GM19395 (cell line): ENCODE data around the gene CRACR2B.

Source experiments
- ATAC-seq: cut with Tn5 transposase; IDR thresholded peaks from one replicate; pipeline ENCODE4 v1.9.1; 2021; ENCODE audit warnings: mild to moderate bottlenecking, moderate library complexity; ENCODE audit not compliant: unreplicated experiment

Gene CRACR2B

DNA sequence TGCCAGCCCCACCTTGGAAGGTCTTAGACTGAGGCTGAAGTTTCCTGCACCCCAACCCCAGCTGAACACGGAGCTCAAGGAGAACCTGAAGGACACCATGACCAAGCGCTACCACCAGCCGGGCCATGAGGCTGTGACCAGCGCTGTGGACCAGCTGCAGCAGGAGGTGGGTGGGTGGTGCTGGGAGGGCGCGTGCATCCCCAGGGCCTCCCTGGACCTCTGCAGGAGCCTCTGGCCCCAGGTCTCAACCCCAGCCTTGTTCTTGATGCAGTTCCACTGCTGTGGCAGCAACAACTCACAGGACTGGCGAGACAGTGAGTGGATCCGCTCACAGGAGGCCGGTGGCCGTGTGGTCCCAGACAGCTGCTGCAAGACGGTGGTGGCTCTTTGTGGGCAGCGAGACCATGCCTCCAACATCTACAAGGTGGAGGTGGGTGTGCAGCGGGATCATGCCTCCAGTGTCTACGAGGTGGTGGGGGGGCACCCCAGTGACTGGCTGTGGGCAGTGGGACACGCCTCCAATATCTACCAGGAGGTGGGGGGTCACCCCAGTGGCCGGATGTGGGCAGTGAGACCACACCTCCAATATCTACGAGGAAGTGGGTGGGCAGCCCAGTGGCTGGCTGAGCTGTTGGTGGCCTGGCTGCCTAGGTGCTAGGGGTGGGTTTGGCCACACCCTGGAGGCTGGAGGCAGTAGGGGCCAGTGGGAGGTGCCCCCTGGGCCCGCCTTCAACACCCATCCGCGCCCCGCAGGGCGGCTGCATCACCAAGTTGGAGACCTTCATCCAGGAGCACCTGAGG is 9.7 kb downstream of the CRACR2B start:
- no peak for ATAC-seq

DNA sequence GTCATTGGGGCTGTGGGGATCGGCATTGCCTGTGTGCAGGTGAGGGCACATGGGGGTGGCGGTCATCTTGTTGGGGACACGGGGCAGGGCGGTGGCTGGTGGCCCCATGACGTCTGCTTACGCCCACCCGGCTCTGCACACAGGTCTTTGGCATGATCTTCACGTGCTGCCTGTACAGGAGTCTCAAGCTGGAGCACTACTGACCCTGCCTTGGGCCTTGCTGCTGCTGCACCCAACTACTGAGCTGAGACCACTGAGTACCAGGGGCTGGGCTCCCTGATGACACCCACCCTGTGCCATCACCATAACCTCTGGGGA is 10.2 kb downstream of the CRACR2B start:
- no peak for ATAC-seq

DNA sequence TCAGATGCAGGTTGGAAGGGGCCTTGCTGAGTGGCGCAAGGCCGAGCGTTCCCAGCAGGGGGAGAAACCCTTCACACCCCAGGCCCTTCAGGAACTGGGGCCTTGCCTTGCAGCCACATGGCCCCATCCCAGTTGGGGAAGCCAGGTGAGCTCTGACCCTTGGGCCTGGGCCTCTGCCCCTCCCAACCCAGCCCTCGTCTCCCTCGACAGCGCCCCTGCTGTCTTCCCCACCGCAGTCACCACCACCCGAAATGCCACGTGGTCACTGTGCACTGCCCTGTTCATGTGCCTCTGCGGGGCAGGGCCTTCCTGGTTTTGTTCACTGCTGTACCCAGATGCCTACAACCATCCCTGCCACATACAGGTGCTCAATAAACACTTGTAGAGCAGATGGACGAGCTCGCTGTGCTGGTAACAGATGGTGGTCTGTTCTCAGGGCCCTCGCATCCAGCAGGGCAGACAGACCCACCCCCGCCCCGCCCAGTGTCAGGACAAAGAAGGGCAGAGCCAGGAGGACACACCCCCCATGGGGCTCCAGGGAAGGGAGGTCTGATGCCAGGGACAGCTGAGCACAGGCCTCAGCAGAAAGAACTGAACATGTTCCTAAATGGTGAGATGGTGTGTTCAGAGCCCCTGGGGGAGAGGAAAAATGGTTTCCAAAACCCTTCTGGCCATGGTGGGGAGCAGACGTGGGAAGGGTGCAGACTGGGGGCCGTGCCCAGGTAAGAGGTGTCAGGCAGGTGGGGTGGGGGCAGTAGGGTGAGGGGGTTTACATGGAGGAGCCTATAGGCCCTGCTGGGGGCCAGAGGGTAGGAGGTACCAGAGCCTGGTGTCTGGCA is 10.9 kb downstream of the CRACR2B start:
- no peak for ATAC-seq

DNA sequence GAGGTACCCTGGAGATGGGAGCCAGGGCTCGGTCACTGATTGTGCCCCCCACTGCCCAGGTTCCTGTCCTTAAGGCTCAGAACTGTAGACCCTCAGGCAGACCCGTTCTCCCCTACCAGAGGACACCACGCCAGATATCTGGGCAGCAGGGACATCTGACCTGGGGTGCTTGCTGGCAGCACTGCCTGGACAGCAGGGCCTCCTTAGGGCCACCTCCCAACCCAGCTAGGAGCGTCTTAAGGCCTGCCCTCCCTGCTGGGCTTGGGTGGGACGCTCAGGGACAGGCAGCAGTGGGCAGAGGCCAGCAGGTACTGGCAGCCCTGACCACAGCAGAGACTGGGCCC is 11.5 kb downstream of the CRACR2B start:
- ATAC-seq = no peak

DNA sequence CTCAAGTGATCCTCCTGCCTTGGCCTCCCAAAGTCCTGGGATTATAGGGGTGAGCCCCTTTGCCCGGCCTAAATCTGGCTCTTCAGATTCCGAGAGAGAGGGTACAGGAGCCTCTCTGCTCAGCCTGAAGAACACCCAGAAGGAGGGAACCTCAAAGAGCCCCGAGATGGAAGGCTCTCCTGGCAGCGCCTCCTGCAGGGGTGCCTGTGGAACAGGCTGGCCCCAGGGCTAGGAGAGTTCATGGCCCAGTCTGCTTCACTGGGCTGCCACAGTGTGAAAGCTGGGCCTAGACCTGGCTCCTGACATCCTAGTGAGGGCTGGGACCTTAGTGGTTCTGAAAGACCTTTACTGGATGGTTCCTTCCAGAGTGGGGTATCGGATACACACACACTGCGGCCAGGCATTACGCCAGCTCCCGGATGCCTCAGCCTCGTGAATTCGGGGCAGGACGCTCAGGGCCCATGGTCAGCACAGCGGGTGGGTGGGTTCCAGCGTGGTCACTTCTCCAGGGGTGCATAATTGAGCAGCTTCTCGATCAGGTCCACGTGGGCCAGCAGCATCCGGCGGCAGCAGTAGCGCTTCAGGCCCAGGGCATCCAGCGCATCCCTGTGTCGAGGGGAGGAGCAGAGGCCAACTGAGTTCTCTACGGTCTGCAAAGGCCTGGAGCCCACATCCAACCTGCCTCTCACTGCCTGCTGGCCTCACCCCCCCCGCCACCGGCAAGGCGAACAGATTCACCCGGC is 12.3 kb downstream of the CRACR2B start:
- ATAC-seq = no peak

DNA sequence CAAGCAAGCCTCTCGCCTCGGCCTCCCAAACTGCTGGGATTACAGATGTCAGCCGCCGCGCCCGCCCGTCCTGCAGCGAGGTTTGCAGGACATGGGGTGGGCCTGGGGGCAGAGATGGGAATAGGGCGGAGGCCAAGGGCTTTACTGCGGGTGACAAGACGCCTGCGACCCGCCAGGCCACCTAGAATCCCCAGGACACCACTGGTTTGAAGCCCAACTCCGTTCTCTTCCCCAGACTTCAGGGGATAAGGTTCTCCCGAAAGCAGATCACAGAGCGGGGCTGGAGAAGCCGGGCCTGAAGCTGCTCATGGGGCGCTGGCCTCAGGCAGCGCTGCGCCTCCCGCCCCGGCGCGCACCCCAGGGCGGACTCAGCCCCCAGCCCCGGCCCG is 14.3 kb downstream of the CRACR2B start:
- peak; percentile 13 for ATAC-seq

DNA sequence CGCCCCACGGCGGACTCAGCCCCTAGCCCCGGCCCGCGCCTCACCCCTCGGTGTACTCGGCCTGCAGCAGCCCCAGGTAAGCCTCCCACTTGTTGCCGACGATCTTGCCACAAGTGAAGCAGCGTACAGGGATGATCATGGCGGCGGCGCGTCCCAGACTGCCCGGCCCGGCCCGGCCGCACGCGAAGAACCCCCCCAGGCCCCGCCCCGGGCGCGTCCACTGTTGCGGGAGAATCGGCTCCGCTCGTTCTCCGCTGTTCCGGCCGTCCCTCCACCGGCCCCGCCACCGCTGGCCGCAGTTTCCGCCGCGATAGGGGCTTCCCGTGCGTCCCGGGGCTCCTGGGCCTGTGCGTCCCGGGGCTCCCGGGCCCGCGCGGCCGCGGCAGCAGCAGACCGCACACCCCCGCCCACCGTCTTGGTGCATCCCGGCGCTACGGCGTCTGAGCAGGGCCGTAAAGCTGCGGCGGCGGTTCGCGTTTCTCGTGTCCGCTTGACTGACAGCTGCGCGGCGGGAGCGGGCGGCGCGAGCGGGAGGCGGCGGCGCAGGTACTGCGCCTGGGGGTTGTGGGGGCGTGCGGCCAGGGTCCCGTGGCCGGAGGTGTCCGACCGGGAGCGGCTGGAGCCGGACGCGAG is 14.8 kb downstream of the CRACR2B start, which contains the start of the genes POLR2L and TSPAN4:
TSS of gene POLR2L (minus strand) at position 160 of the 633 bp plus-strand sequence. CDS start at position 139, 21 bp downstream.
TSS of gene TSPAN4 (plus strand) at position 483 of the 633 bp plus-strand sequence. CDS start 7,453 bp downstream, outside the sequence.
- ATAC-seq = peak; percentile 73

DNA sequence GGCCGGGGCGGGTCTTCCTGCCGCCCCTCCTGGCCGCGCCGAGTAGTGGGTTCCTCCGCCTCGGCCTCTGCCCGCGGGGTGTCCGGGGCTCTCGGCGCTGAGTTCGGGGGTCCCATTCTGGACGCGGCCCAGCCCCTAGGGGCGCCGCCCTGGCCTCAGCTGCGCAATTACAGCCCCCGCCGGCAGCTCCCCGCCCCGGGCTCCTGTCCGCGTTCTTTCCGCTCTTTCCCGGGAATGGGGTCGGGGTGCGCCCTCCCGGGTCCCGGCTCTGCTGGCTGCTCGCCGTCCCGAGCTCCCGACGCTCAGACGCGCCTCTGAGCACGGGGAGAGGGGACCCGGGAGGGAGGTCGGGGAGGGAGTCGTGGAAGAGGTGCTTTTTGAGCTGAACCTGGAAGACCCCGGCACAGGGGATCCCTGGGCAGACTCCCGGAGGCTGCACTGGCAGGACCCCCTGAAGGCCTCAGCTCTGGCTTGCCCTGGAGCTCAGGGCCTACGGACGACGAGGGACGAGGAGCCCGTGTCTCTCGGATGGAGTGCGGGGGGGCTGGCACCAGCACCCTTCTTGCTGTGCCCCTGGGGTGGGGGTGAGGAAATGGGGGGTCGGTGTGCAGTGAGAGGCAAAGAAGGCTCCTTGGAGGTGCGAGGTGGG is 15.5 kb downstream of the CRACR2B start:
- peak; percentile 4 for ATAC-seq

DNA sequence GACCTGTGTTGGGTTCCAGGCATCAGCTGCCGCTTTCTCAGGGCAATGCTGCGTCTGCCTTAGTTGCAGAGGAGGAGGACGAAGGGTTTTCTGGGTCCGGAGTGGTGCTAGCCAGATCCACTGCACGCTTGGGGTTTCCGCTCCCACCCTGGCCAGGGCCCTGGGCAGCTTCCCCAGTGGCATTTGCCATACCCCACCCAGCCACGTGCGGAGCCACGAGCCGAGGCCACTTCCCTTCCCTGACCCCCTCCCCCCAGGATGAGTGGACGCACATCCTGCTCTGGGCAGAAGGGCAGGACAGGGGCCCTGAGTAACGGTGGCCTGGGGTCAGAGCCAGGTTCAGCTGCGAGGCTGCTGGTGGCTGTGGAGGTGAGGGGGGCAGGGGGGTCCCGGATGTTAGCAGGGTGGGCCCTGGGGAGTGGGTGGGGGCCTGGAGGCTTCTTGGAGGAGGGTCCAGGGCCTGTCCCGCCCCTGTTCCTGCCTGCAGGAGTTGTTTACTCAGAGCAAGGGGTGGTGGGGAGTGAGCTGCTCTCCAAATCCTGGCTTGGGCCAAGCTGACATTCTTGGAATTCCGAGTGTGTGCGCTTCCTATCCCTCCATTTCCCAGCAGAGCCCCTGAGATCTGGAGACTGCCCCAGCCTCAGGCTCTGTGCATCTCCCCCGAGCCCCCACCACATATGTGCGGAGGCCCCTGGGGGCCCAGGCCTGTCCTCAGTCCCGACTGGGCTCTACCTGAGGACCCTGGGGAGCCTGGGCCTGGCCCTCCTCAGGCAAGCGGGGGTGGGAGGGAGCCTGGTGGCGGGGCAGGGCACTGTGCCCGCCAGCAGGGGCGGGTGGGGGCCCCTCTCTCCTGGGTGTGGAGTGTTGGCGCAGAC is 16.3 kb downstream of the CRACR2B start:
- no peak for ATAC-seq

DNA sequence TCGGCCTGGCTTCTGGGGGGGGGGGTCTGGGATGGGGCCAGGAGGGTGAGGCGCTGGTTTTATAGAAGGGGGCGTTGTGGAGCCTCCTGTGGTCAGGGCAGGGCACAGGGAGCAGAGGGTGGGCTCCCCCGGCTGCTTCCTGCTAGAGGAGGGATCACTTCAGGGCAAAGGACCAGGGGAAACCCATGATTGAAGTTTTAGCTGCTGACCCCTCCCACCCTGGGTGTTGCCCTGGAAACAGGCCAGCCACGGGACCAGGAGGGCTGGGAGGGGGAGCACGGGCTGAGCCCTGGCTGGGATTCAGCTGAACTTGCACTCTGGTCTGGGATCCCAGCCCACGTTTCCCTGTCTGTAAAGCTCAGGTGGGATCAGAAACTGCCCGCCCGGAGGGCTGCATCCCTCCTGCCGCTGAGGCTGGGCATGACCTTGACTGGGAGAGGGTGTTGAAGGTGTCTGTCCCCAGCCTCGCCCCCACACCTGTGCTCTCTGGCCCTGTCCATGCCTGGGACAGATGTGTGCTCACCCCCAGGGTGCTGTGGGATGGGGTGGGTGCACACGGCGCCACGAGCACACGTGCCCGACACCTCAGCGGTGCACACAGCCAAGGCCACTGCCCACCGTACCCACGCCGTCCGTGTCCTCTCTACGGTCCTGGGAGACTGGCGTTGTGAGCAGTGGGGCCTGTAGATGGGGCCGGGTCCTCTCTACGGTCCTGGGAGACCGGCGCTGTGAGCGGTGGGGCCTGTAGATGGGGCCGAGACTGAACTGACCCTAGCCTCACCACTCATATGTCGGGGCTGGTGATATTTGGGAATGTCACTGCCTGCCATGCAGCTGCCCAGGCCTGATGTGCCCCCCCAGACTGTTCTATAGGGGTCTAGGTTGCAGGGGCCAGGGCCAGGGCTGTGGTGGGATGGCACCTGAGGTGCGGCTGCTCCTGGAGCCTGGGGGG is 17.2 kb downstream of the CRACR2B start:
- ATAC-seq = no peak

DNA sequence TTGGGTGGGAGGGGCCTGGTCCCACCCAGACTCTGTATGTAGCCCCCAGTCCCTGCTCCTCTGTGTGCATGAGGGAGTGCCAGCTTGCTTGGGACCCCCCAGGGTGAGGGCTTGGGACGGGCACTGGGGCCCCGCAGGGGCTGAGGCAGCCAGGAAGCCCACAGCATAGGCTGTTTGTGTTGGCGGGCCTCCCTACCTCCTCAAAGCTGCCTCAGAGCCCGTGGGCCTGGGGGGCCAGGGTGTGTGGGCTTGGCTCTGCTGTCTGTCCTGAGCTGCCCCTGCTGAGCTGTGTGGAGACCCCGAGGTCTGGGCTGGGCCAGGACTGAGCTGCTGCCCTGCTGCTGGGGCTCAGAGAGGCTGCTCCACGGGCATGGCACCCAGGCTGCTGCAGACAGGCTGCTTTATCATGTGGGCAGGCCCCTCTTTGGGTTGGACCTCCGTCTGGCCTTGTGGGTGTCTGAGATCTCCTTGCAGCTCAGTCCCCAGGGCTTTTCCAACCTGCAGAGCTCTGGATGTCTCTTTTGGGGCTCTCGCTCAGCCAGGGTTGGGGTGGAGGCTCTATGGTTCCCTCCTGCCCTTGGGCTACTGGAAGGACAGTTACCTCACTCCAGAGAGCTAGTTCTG is 18.3 kb downstream of the CRACR2B start:
- ATAC-seq = no peak

DNA sequence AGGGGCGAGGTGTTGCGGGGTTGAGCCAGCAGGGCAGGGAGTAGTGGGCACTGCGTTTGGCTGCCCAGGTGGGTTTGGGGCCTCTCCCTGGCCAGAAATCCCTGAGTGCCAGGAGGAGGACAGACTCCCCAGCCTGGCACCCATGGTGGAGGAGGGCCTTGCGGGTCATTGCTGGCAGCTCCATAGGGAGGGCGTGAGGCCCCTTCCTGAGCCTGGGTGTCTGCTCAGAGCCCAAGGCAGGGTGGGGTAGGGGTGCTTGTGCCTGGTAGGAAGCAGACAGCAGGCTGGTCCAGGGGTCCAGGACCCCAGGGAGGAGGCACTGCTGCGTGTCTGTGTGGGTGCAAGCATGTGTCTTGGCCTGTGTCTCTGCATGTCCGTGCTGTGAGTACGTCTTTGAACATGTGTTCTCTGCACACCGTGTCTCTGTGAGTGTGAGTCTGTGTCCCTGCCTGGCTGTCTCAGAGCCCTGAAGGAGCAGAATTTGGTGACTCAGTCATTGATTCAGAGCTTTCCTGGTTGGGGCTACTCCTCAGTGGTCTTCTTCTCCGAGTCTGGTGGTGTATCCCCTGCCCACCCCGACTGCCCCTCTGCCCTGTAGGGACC is 18.9 kb downstream of the CRACR2B start:
- no peak for ATAC-seq

DNA sequence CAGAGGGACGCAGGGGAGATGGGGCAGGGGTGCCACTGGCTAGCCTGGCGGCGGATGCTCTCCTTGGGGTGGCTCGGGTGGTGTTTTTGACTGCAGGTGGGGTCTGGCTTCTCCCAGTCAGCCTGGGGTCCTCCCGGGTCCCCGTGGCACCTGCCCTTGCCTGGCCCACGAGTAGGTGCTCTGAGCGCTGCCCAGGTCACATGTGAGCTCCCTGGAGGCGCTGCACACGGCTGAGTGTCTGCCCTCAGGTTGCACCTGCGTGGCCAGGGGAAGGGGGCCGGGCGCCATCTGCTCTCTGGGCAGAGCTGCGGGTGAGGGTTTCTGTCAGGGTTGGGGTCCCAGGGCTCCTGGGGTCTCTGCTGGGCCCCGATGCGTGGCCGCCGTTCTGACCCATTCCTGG is 20.2 kb downstream of the CRACR2B start:
- no peak for ATAC-seq

DNA sequence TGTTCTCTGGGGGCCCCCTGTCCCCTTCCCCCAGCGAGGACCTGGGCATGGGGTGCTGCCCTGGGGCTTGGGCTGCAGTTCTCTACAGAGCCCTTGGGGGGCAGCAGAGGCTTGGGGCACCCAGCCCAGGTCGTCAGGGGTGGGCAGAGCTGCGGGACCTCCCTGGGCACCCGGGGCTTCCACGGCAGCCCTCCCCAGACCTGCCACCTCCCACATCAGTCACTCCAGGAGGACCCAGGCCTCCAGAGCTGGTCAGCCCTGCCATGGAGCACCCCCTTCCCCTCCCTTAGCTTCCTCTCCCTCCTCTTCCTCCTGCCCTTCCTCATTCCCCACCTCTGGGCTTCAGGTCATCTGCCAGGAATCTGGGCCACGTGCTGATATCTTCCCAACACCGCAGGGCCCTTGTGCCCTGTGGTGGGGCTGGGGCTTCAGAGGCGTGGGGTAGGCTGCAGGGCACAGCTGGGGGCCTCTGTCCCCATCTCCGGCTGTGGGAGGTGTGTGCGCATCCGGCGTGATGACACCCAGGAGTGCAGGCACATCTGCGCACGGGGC is 20.7 kb downstream of the CRACR2B start:
- no peak for ATAC-seq

DNA sequence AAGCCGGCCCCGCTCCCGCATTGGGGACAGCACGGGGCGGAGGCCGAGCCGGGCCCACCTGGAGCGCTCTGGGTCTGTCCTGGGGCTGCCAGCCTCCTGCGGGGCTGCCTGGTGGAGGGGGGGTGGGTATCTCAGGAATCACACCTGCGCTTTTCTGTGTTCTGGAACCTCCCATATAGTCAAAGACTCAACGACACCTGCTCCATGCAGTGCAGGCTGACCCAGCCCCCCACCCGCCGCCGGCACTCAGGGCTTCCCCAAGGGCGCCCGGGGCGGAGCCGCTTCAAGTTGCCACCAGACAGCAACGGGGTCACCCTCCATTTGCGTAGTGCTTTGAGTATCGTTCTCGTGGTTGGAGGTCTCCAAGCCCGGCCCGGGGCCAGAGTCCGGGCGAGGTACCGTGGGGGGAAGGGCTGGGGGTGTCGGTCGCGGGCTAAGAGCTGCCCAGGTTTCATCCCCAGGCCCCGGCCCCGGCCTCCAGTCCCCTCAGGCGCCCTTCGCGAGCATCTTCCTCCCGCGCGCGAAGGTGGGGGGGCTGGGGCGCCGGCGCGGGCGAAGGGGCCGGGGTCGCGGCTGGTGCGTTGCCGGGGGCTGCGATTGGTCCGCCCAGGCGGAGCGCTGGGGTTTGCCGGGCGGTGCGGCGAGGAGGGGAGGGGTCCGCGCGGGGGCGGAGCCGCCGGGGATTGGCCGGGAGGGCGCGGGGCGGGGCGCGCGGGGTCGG is 21.5 kb downstream of the CRACR2B start:
- ATAC-seq = no peak

DNA sequence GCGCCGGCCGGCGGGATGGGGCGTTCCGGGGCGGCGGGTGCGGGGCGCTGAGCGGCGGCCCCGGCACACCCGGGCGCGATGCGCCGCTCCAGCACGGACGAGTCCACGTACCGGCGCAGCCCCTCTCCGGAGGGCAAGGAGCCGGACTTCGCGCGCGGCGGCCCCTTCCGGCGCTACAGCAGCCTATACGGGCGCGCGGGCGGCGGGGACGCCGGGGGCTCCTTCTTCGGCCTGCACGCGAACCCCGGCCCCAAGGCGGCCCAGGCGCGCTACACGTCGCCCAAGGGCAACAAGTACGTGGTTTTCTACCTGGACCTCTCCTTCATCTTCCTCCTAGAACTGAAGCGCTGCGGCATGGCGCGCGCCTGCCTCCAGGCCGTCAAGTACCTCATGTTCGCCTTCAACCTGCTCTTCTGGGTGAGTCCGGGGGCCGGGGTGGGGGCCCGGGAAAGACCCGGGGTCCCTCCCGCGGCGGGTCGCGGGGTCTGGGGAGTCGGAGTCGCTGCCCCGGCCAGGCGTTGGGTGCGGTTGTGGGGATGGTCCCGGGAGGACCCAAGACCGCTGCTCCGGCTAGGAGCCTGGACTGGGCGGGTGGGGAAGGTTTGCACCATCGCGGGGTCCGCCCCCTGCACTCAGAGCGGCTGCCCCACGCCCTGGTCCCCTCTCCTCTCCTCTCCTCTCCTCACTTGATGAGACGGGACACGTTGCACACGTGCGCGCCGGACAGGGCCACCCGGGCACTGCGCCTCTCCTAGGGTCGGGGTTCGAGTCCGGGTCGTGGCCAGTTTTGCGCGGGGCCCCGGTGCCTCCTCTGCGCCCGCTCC is 22.4 kb downstream of the CRACR2B start:
- no peak for ATAC-seq
